HG02623 (cell line): ENCODE data around the gene ZNF618.
"Not testable (repeated sequence)": the region's sequence is repeated elsewhere in the genome, so short reads cannot be mapped to it uniquely, and the experiment has no call there.

Experiments used
- ATAC-seq: cut with Tn5 transposase; IDR thresholded peaks from one replicate; pipeline ENCODE4 v1.9.1; 2021; ENCODE audit warnings: moderate library complexity; ENCODE audit not compliant: unreplicated experiment

ZNF618 gene

DNA sequence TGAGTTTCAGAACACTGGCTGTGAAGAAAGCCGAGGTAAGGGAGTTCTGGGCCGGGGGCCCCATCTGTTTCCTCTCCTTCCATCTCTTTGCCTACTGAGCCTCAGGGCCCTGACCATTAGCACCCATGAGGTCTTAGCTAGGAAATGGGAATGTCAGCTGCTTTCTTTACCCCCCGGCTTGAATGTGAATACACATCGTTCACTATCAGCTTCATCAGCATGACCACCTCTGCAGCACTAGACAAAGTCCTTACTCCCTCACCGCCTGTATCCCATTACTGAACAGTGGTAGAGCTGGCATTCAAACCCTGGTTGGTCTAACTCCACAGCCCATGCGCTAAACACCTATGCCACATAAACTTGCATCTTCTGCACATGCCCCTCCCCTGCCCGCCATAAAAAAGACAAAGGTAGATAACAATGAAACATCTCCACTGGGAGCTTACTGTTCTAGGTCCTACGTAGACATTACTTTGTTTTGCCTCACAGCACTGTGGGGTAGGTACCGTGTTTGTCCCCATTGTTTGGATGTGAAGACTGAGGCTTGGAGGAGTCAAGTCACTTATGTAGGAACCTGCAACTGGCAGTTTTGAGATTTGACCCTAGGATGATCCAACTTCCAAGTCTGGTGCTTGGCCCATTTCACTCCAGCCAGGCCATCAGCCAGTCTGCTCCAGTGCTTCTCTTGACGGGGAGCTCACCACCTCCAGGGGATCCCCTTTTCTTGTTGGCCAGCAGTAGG, 108.7 kb downstream of the ZNF618 start:
- no peak for ATAC-seq

DNA sequence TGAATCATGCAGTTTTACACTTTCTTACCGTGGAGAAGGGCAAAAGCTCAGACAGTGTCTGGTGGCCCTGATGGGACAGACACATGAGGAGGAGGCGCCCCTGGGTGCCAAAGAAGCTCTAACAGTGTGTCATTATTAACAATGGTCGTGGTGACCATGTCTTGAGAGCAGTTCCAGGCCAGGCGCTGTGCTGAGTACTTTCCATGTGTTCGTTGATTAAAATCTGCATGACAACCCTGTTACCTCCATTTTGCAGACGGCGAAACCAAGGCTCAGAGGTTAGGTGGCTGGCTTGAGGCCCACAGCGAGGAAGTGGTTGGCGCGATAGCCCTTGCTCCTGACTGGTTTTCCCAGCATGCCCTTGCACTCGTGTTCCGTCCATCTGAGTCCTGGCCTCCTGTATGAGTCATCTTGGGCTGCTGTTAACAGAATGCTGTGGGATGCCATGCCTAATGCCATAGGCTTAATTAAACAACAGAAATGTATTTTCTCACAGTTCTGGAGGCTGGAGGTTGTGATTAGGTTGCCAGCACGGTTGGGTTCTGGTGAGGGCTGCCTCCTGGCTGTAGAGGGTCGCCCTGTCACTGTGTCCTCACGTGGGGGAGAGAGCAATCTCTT, 110.0 kb downstream of the ZNF618 start:
- no peak for ATAC-seq

GRCh38 chr9:113986931-113987330, 110.8 kb downstream of the ZNF618 start:
- ATAC-seq, result no peak

GRCh38 chr9:113987526-113987925, 111.4 kb downstream of the ZNF618 start:
- no peak for ATAC-seq

DNA sequence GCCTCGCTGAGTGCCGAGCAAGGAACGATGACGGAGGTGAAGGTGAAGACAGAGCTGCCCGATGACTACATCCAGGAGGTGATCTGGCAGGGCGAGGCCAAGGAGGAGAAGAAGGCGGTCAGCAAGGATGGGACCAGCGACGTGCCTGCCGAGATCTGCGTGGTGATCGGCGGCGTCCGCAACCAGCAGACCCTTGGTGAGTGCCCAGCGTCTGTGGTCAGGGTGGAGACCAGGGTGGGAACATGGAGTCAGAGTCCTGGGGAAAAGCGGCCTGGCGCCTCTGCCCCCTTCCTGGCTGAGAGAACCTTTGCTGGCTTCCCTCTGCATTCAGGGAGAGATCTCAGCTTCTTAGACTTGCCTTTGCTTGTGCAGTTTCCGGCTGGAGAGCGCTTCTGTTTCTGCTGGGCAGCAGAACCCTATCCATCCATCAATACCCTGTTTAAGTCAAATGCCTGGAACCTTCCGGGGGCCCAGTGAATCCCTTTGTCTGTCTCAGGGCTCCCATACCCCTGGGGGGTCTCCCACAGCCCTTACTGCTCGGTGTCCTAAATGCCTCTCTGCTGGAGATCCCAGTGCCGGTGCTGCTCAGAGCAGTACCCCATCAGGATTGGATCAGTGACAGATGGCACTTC, 112.4 kb downstream of the ZNF618 start:
- no peak for ATAC-seq

- ATAC-seq, result no peak
These were observed 113.1 kb downstream of the ZNF618 start for GRCh38 chr9:113989017-113989713.

- ATAC-seq, result no peak
These were observed 113.8 kb downstream of the ZNF618 start for GRCh38 chr9:113989714-113990569.

- ATAC-seq, result no peak
These were observed 114.4 kb downstream of the ZNF618 start for GRCh38 chr9:113990570-113990907.

- ATAC-seq, result no peak
These were observed 114.9 kb downstream of the ZNF618 start for GRCh38 chr9:113990975-113991471.

DNA sequence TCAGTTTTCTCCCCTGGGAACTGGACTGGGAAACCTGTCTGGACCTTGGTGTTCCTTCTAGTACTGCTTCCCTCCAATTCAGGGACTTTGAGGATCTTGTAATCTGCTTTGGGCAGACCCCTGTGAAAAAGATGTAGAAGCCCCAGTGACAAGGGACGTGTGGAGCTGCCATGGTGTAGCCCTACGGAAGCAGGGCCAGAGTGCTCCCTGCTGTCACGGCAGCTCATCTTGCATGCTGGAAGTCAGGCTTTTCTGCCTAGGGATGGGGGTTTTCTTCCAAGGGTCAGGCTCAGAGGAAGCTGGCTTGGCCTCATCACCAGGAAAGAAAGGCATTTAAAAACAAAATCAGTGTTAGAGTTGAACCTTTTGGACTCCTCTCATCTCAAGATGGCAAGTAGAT, 115.6 kb downstream of the ZNF618 start:
- ATAC-seq, result no peak

GRCh38 chr9:113992276-113992951, 116.3 kb downstream of the ZNF618 start:
- no peak for ATAC-seq

- no peak for ATAC-seq
These were observed 116.9 kb downstream of the ZNF618 start for GRCh38 chr9:113992994-113993393.

DNA sequence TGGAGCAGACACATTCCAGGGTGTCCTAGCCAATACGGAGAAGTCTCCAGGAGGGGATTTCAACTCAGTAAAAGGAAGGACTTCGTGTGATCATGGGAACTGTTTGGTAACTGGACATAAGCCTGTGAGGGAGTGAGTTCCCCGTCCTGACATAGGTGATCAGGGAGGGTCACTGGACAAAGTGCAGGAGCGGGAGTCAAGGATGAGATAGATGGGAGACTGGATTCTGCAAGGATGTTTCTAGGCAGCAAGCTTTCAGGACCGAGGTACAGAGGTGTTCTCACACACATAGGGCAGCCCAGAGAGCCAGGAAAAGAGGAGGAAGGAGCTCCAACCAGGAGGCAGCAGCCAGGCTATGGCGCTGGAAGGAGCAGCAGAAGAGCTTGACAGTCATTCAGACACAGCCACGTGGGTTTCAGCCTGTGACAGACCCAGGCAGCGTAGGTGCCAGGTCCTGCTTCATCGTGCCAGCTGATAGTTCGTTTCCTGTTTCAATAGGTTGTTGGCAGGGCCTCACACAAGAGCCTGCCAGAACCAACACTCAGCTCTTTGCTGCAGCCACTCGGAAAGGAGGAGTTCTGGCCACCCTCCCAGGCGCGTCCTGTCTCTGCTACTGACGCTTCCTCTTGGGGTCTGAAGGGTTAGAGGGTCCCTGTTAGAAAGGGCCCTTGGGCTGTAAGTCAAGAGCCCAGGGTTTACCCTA, 117.9 kb downstream of the ZNF618 start:
- no peak for ATAC-seq

GRCh38 chr9:113995401-113995800, 119.3 kb downstream of the ZNF618 start:
- ATAC-seq, result no peak

DNA sequence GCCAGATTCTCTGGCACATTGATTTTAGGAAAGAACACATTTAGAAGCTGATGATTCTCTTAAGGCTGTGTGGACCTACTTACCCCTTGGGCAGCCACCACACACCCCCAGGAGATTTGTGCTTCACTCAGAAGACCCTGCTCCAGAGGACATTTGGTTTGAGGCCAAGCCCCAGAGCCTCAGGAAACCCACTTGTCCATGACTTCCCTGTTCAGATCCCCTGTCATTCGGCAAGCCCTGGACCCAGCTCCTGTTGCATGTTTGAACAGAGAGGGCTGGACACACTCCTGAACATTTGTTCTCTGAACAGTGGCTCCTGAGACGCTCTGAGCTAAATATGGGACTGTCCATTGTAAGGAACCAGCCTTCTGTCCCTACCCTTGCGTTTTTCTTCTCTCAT, 119.9 kb downstream of the ZNF618 start:
- no peak for ATAC-seq

DNA sequence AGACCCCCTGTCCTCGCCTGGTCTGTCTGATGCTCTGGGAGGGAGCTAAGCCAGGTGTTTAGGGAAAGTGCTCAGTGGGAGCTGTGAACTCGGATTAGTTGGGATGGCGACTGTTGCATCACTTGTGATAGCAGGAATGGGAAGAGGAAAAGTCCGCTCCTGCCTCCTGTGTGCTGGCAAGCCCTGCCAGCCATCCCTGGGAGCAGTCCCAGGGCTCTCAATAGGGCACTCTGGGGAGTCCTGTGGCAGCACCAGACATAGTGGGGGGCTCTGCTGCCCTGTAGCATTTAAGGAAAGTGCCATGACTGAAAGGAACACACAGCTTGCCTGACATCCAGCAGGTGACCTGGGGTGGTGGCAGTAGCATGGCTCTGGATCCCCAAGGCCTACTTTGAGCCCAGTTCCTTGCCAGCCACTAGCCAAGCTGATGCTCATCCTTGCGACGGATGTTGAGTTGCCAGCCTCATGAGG, 120.5 kb downstream of the ZNF618 start:
- ATAC-seq, result no peak

- not testable (repeated sequence) for ATAC-seq
These were observed 121.0 kb downstream of the ZNF618 start for GRCh38 chr9:113997064-113997463.

- ATAC-seq, result no peak
These were observed 121.5 kb downstream of the ZNF618 start for GRCh38 chr9:113997610-113998009.

DNA sequence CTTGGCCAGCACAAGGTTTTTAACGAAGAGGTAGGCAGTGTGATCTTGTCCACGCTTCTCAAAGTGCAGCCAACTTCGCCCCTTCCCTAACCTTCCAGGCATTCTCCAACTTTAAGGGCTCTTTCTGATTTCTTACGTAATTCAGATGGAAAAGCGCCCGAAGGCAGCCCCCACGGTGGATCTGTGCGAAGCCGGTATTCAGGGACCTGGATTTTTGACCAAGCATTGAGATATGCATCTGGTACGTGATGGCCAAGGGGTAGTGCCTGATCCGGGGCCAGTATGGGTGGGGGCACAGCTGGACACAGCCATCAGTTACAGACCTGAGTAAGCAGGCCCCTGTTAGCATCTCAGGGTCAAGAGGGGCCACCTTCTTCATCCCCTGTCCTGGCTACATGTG, 122.0 kb downstream of the ZNF618 start:
- ATAC-seq, result no peak
